Ishikawa (cell line): Measurements from ENCODE around the gene LRRC15.

Experiments used
- EGR1 ChIP-seq: IDR thresholded peaks from 2 replicates; pipeline ENCODE4 v1.6.1; 2012
- EP300 ChIP-seq: IDR thresholded peaks from 2 replicates; pipeline ENCODE4 v1.6.1; 2012; ENCODE audit warnings: borderline replicate concordance
- RAD21 ChIP-seq: IDR thresholded peaks from 2 replicates; pipeline ENCODE4 v1.6.1; 2012; ENCODE audit warnings: low read depth
- TF ChIP-seq, protein P1 (sequence below): IDR thresholded peaks from 2 replicates; pipeline ENCODE4 v1.6.1; 2012

DNA sequence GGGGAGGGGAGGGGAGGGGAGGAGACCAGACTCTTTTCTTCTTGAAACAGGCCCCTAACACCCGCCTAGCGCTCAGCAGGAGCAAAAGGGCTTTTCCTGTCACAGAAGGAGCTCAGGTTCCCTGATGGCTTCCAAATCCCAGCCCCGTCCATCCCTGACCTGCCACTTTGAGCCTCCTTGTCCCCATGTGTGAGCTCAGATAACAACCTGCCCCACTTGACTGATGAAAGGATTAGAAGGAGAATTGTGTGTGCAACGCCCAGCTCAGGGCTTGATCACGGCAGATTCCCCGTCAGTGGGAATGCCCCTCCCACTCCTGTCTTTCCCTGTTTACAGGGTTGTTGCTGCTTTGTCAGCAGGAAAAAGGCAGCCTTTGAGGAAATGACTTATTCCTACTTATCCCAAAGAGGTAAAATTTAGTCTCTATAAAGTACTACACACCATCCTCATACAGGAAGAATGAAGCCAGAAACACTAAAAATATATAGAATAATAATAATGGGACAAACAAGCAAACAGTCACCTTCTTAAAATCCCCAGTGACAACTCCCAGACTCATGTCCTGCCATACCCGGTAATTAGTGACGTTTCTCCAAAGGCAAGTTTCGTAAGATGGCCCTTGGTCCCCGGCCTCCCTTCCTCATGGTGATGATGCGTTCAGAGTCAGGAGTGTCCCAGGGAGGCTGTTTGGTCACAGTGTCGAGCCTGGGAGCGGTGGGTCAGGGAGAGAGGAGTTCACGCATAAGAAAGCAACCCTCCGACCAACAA, 6.1 kb upstream of the LRRC15 start:
- TF ChIP-seq EP300 (no peak), RAD21 (no peak), EGR1 (no peak)
- TF ChIP-seq, protein P1, sequence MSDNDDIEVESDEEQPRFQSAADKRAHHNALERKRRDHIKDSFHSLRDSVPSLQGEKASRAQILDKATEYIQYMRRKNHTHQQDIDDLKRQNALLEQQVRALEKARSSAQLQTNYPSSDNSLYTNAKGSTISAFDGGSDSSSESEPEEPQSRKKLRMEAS, result no peak
